HepG2 (cell line): ENCODE results near the gene SND1. TPM values are rescaled to one million over a fixed set of nuclear protein-coding genes. Genes with fewer than 3 reads are reported as not detected.
A peak's percentile ranks its signal among the peaks of the same experiment; 100 is the strongest.

Source experiments
- ATAC-seq: fragments of 200-7000 bp; cut with Tn5 transposase; 3 replicates; pipeline ENCODE4 v1.9.1; 2020; ENCODE audit warnings: mild to moderate bottlenecking, moderate library complexity
- BruUV-seq: library from RNA; stranded (reverse); fragments of 400-500 nt; replicated peaks from 2 replicates; lab custom pipeline; 2021; lab: Mats Ljungman, UMichigan
- CTCF ChIA-PET: fragments of 300-600 bp; formaldehyde crosslinking; extraction: SDS; loops from one replicate; lab custom pipeline; 2021; ENCODE audit warnings: low total read pairs, inconsistent platforms, low intra/inter-chr PET ratio; lab: Yijun Ruan, JAX
- POLR2A ChIA-PET: fragments of 350-600 bp; sonication (Branson Sonifier 250); formaldehyde crosslinking; loops from one replicate; lab custom pipeline; 2020; ENCODE audit warnings: antibody characterized with exemption, inconsistent platforms; lab: Yijun Ruan, JAX
- DNase-seq: peaks from one replicate; pipeline ENCODE4 v3.0.0-alpha.2; 2015; ENCODE audit warnings: low spot score
- FAIRE-seq: peaks from 3 replicates; lab custom pipeline; 2011; peaks lifted over from hg19 to GRCh38; lab: Jason Lieb, UNC
- H2AFZ ChIP-seq: one replicate; pipeline ENCODE4 v1.6.1; 2011; ENCODE audit warnings: low read length, inconsistent platforms
- H3K27ac ChIP-seq: fragments of 300-600 bp; 3 replicates; pipeline ENCODE4 v1.8.0; 2011; ENCODE audit warnings: mixed run types, mild to moderate bottlenecking, mixed read lengths, low read length, inconsistent platforms; ENCODE audit not compliant: insufficient read depth; ENCODE audit errors: extremely low read length
- H3K27me3 ChIP-seq, 2 experiments: fragments of 200-600 bp in 1 of 2; 2 replicates in 1 of 2; 3 replicates in 1 of 2; pipeline versions ENCODE4 v1.6.0 to v1.8.0; 2011; ENCODE audit warnings: low read length in 2 of 2, mild to moderate bottlenecking in 2 of 2, moderate library complexity in 2 of 2, inconsistent platforms in 1 of 2; ENCODE audit not compliant: insufficient read depth in 2 of 2, control insufficient read depth in 1 of 2
- H3K36me3 ChIP-seq, 2 experiments: fragments of 200-600 bp in 1 of 2; replicated peaks in 1 of 2; 2 replicates in 1 of 2; 3 replicates in 1 of 2; pipeline versions ENCODE4 v1.5.1 to v1.8.0; 2011; ENCODE audit warnings: low read length in 2 of 2, inconsistent platforms in 1 of 2; ENCODE audit not compliant: insufficient read depth in 2 of 2, control insufficient read depth in 1 of 2
- H3K4me1 ChIP-seq: 2 replicates; pipeline ENCODE4 v1.5.1; 2012; ENCODE audit warnings: low read length, inconsistent platforms; ENCODE audit not compliant: insufficient read depth
- H3K4me2 ChIP-seq: 2 replicates; pipeline ENCODE4 v1.6.0; 2011; ENCODE audit warnings: low read depth, low read length, inconsistent platforms
- H3K4me3 ChIP-seq, 3 experiments: fragments of 200-600 bp in 1 of 3; sonication (generic), shearing (Covaris generic) in 1 of 3; replicated peaks in 1 of 3; 2 replicates each; pipeline ENCODE4 v1.5.1; 2011 to 2016; ENCODE audit warnings: low read length in 3 of 3, inconsistent platforms in 2 of 3, low read depth in 2 of 3, mild to moderate bottlenecking in 2 of 3, control low read depth in 1 of 3, mixed read lengths in 1 of 3; ENCODE audit not compliant: insufficient read depth in 1 of 3
- H3K79me2 ChIP-seq: one replicate; pipeline ENCODE4 v1.6.1; 2011; ENCODE audit warnings: low read length, inconsistent platforms; ENCODE audit not compliant: insufficient read depth
- H3K9ac ChIP-seq: 2 replicates; pipeline ENCODE4 v1.6.0; 2011; ENCODE audit warnings: mild to moderate bottlenecking, low read depth, low read length, inconsistent platforms; ENCODE audit not compliant: insufficient read depth
- H3K9me3 ChIP-seq: 2 replicates; pipeline ENCODE4 v1.5.1; 2012; ENCODE audit warnings: mild to moderate bottlenecking, low read length
- H4K20me1 ChIP-seq: 2 replicates; pipeline ENCODE4 v1.6.0; 2011; ENCODE audit warnings: inconsistent platforms, mild to moderate bottlenecking, low read length, moderate library complexity; ENCODE audit not compliant: insufficient read depth
- BRF2 ChIP-seq: sonication (generic); formaldehyde crosslinking; IDR thresholded peaks from 2 replicates; pipeline ENCODE4 v1.8.1; 2022; ENCODE audit warnings: mild to moderate bottlenecking, missing genetic modification reagents
- ELF3 ChIP-seq: IDR thresholded peaks from 2 replicates; pipeline ENCODE4 v1.6.1; 2016; ENCODE audit warnings: missing genetic modification reagents, missing compliant biosample characterization
- FOXA1 ChIP-seq, 2 experiments: fragments of 450-650 bp in 1 of 2; sonication (generic) in 1 of 2; formaldehyde crosslinking in 1 of 2; IDR thresholded peaks; 2 replicates each; pipeline versions ENCODE4 v1.4.0 to v1.6.1; 2016 to 2020; ENCODE audit warnings: missing genetic modification reagents in 1 of 2
- FOXA3 ChIP-seq: IDR thresholded peaks from 2 replicates; pipeline ENCODE4 v1.6.1; 2016; ENCODE audit warnings: missing genetic modification reagents, missing compliant biosample characterization
- GZF1 ChIP-seq: sonication (generic); formaldehyde crosslinking; IDR thresholded peaks from 2 replicates; pipeline ENCODE4 v1.5.1; 2020; ENCODE audit warnings: mild to moderate bottlenecking, missing genetic modification reagents
- RBM22 ChIP-seq: fragments of 200-400 bp; formaldehyde crosslinking; optimal IDR thresholded peaks from 2 replicates; pipeline ENCODE3; 2017; ENCODE audit warnings: mild to moderate bottlenecking, low read length, moderate library complexity
- SALL1 ChIP-seq: sonication (generic); formaldehyde crosslinking; IDR thresholded peaks from 2 replicates; pipeline ENCODE4 v1.8.0; 2022; ENCODE audit warnings: mild to moderate bottlenecking, missing genetic modification reagents
- ZNF326 ChIP-seq: sonication (generic); formaldehyde crosslinking; IDR thresholded peaks from 2 replicates; pipeline ENCODE4 v1.4.0; 2020; ENCODE audit warnings: missing genetic modification reagents, borderline replicate concordance
- WGBS: methylation state at CpG from one replicate; pipeline ENCODE4 v1.1.6; 2017; ENCODE audit warnings: low lambda C conversion rate; 5-methylcytosine and 5-hydroxymethylcytosine counted together
- in situ Hi-C: cut with HindIII; loops from 2 replicates; pipeline ENCODE4 v1.10.0; 2017; ENCODE audit warnings: low pct_unique_long_range_greater_than_20kb; ENCODE audit not compliant: extremely low pct_ligation_motif_present
- intact Hi-C: fragments of 100-400 bp; cut with micrococcal nuclease; formaldehyde crosslinking; loops from one replicate; pipeline ENCODE4 v1.10.0; 2022; ENCODE audit not compliant: unreplicated experiment
- polyA plus RNA-seq, 8 experiments: library from polyadenylated mRNA; depleted of rRNA in 3 of 8; stranded (reverse) in 7 of 8; unstranded in 1 of 8; fragments of >200 nt; fragmentation: Illumina TruSeq in 4 of 8; extraction: Trizol in 4 of 8; gene quantifications; 2 replicates each; pipeline versions ENCODE4 v1.2.1 to v1.2.3, GENCODE V29; 2011 to 2016; ENCODE audit warnings: low read depth in 4 of 8, missing spikeins in 1 of 8, mixed read lengths in 1 of 8; ENCODE audit not compliant: insufficient read depth in 1 of 8
- total RNA-seq, 5 experiments: library from RNA; depleted of rRNA; stranded (reverse); fragments of >200 nt; fragmentation: Illumina TruSeq; extraction: Trizol; gene quantifications; 2 replicates each; pipeline ENCODE4 v1.2.3, GENCODE V29; 2016; ENCODE audit warnings: low read depth in 1 of 5
- TF ChIP-seq, protein P1 (sequence below): conservative IDR thresholded peaks from 2 replicates; pipeline ENCODE4 v1.6.1; 2018; ENCODE audit warnings: missing genetic modification reagents
- TF ChIP-seq, protein P2 (sequence below): sonication (generic); formaldehyde crosslinking; IDR thresholded peaks from 2 replicates; pipeline ENCODE4 v1.5.0; 2020; ENCODE audit warnings: mild to moderate bottlenecking, missing genetic modification reagents

The SND1 gene
- total and polyA plus RNA-seq, 2 of the 13 experiments (the other 11 are each of a cell fraction or from before 2014, with no cell fraction given): 110 to 182 TPM

DNA sequence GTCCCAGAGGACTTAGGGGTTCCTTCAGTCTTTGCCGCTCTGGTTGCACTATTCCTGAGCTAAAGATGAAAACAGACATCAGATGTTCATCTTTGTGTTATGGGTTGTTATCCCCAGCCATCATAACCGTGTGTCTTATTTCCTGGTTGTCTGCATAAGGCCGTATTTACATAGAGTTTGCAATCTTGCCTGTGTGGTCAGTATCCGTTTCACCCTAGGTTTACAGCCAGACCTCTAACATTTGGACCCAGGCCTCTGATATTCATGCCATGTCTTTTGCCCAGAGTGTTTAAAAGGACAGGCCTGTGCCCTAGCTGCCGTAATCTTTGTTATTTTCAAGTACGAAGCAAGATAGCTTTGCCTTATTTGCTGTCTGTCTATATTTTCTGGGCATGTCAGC, 352.6 kb downstream of the SND1 start:
- H2AFZ ChIP-seq: no peak overlapping the region
- peak; percentile 58 for FAIRE-seq
- CTCF ChIA-PET: no interaction called here
- no peak overlapping the region for H3K4me3 ChIP-seq
- no peaks in the 10 kb centered on the region for H3K9me3 ChIP-seq
- intact Hi-C loops: loop anchor here (10.0 kb wide), 1 partner anchor 100 kb away; no protein-coding TSS in a partner anchor
- no peaks in the 10 kb centered on the region for H3K79me2 ChIP-seq
- peak; percentile 14 for DNase-seq
- POLR2A ChIA-PET: no interaction called here
- peak overlapping the region; percentile 45; the same call in 1 of the 2 replicates for H3K4me2 ChIP-seq
- WGBS: 68% methylated on average over 6 of the region's 6 CpGs
- peak; percentile 13; the same call in 1 of the 3 replicates for ATAC-seq
- BruUV-seq: no TSS peak
- in situ Hi-C loops: no loop called here
- peaks cover 11% of the 10 kb centered on the region for H4K20me1 ChIP-seq
- H3K4me1 ChIP-seq: peaks cover 65% of the 10 kb centered on the region
- H3K27me3 ChIP-seq: no peaks in the 10 kb centered on the region
- TF ChIP-seq, protein P1, sequence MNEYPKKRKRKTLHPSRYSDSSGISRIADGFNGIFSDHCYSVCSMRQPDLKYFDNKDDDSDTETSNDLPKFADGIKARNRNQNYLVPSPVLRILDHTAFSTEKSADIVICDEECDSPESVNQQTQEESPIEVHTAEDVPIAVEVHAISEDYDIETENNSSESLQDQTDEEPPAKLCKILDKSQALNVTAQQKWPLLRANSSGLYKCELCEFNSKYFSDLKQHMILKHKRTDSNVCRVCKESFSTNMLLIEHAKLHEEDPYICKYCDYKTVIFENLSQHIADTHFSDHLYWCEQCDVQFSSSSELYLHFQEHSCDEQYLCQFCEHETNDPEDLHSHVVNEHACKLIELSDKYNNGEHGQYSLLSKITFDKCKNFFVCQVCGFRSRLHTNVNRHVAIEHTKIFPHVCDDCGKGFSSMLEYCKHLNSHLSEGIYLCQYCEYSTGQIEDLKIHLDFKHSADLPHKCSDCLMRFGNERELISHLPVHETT: no peak
- TF ChIP-seq GZF1 (peak; percentile 93), FOXA1 (IDR thresholded peaks at IDR 0.05) (no peak), FOXA1 (CRISPR knock-in tag; IDR thresholded peaks at IDR 0.05) (peak; percentile 45), ELF3 (CRISPR knock-in tag) (peak; percentile 53; the same call in 1 of the 2 replicates), FOXA3 (peak; percentile 16; the same call in 1 of the 2 replicates)
- H3K36me3 ChIP-seq: peaks cover 6 to 24% of the 10 kb centered on the region in 2 experiments; a peak in 4 of 5 replicates
- no peak overlapping the region for H3K9ac ChIP-seq
- peak overlapping the region; percentile 50 for H3K27ac ChIP-seq

GRCh38 chr7:128005117-128005516, 353.1 kb downstream of the SND1 start:
- Histone ChIP-seq H3K79me2 (no peaks in the 10 kb centered on the region), H4K20me1 (peaks cover 11% of the 10 kb centered on the region), H3K4me1 (peaks cover 60% of the 10 kb centered on the region), H3K27ac (peak overlapping the region; percentile 50), H2AFZ (no peak overlapping the region), H3K9ac (no peak overlapping the region), H3K27me3 (no peaks in the 10 kb centered on the region), H3K9me3 (no peaks in the 10 kb centered on the region), H3K36me3 (peaks cover 6 to 27% of the 10 kb centered on the region in 2 experiments; a peak in 4 of 5 replicates), H3K4me2 (peak overlapping the region; percentile 45), H3K4me3 (no peak overlapping the region; a peak in 1 of 6 replicates)
- peak; percentile 25 for ATAC-seq
- in situ Hi-C loops: no loop called here
- POLR2A ChIA-PET: interaction anchor here (1.0 kb wide), 1 partner anchor 339 kb away, joined by 3 read pairs; the partner anchor contains the start of gene RBM28
- no peak for FAIRE-seq
- 70% methylated on average over 7 of the region's 7 CpGs for WGBS
- no peak for DNase-seq
- intact Hi-C loops: loop anchor here (10.0 kb wide), 1 partner anchor 100 kb away; no protein-coding TSS in a partner anchor
- BruUV-seq: no TSS peak
- TF ChIP-seq, protein P2, sequence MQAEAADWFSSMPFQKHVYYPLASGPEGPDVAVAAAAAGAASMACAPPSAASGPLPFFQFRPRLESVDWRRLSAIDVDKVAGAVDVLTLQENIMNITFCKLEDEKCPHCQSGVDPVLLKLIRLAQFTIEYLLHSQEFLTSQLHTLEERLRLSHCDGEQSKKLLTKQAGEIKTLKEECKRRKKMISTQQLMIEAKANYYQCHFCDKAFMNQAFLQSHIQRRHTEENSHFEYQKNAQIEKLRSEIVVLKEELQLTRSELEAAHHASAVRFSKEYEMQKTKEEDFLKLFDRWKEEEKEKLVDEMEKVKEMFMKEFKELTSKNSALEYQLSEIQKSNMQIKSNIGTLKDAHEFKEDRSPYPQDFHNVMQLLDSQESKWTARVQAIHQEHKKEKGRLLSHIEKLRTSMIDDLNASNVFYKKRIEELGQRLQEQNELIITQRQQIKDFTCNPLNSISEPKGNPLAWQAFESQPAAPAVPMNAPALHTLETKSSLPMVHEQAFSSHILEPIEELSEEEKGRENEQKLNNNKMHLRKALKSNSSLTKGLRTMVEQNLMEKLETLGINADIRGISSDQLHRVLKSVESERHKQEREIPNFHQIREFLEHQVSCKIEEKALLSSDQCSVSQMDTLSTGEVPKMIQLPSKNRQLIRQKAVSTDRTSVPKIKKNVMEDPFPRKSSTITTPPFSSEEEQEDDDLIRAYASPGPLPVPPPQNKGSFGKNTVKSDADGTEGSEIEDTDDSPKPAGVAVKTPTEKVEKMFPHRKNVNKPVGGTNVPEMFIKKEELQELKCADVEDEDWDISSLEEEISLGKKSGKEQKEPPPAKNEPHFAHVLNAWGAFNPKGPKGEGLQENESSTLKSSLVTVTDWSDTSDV (CRISPR knock-in tag): no peak
- TF ChIP-seq BRF2 (no peak), ZNF326 (no peak), SALL1 (CRISPR knock-in tag) (no peak), RBM22 (peak; percentile 33)
- CTCF ChIA-PET: no interaction called here
